Mucosa of rectum (tissue), 2 donors: ENCODE results near the gene PTPRC.

Experiments used
- H3K27ac ChIP-seq, 2 donors: one replicate each; pipeline ENCODE4 v1.7.0; 2013; ENCODE audit warnings: inconsistent platforms in 2 of 2, low read depth in 2 of 2, low read length in 2 of 2
- H3K27me3 ChIP-seq, 2 donors: one replicate each; pipeline ENCODE4 v1.7.0; 2013; ENCODE audit warnings: low read length in 2 of 2; ENCODE audit not compliant: control insufficient read depth in 2 of 2, insufficient read depth in 2 of 2
- H3K36me3 ChIP-seq, 2 donors: one replicate each; pipeline ENCODE4 v1.7.0; 2013; ENCODE audit warnings: low read length in 2 of 2; ENCODE audit not compliant: control insufficient read depth in 2 of 2, insufficient read depth in 2 of 2
- H3K4me1 ChIP-seq, 2 donors: one replicate each; pipeline ENCODE4 v1.7.0; 2013; ENCODE audit warnings: low read length in 2 of 2, mild to moderate bottlenecking in 1 of 2; ENCODE audit not compliant: control insufficient read depth in 2 of 2, insufficient read depth in 2 of 2
- H3K4me3 ChIP-seq, 2 donors: one replicate each; pipeline ENCODE4 v1.7.0; 2013; ENCODE audit warnings: low read length in 2 of 2
- H3K9ac ChIP-seq, 2 donors: one replicate each; pipeline ENCODE4 v1.7.0; 2013; ENCODE audit warnings: low read length in 2 of 2, low read depth in 1 of 2, mild to moderate bottlenecking in 1 of 2
- H3K9me3 ChIP-seq, 2 donors: one replicate each; pipeline ENCODE4 v1.7.0; 2013; ENCODE audit warnings: low read length in 2 of 2; ENCODE audit not compliant: control insufficient read depth in 2 of 2
- donor health status: healthy.
- donor health status: Normal muscosa, but diverticular disease.

Gene PTPRC

GRCh38 chr1:198640174-198640573, 1.3 kb downstream of the PTPRC start:
- no peaks in the 10 kb centered on the region for H3K9me3 ChIP-seq
- H3K4me3 ChIP-seq: peak overlapping the region; percentile 30 to 64
- H3K4me1 ChIP-seq: no peaks in the 10 kb centered on the region
- H3K36me3 ChIP-seq: no peaks in the 10 kb centered on the region
- peak overlapping the region in 1 of 2 donors; percentile 63 for H3K9ac ChIP-seq
- no peaks in the 10 kb centered on the region for H3K27me3 ChIP-seq
- peak overlapping the region in 1 of 2 donors; percentile 19 for H3K27ac ChIP-seq

- H3K27me3 ChIP-seq: no peaks in the 10 kb centered on the region
- H3K9me3 ChIP-seq: no peaks in the 10 kb centered on the region
- no peaks in the 10 kb centered on the region for H3K4me1 ChIP-seq
- H3K27ac ChIP-seq: peak overlapping the region; percentile 5 to 47
- no peaks in the 10 kb centered on the region for H3K36me3 ChIP-seq
- H3K4me3 ChIP-seq: peak overlapping the region in 1 of 2 donors; percentile 64
- H3K9ac ChIP-seq: peak overlapping the region; percentile 38 to 47
Observed at GRCh38 chr1:198641501-198641900, 2.7 kb downstream of the PTPRC start.

GRCh38 chr1:198641966-198642668, 3.3 kb downstream of the PTPRC start:
- Histone ChIP-seq H3K36me3 (no peaks in the 10 kb centered on the region), H3K4me3 (peak overlapping the region in 1 of 2 donors; percentile 64), H3K9me3 (no peaks in the 10 kb centered on the region), H3K9ac (peak overlapping the region in 1 of 2 donors; percentile 38), H3K27ac (peak overlapping the region in 1 of 2 donors; percentile 5), H3K4me1 (no peaks in the 10 kb centered on the region), H3K27me3 (no peaks in the 10 kb centered on the region)

GRCh38 chr1:198642983-198643382, 4.1 kb downstream of the PTPRC start:
- Histone ChIP-seq H3K27me3 (no peaks in the 10 kb centered on the region), H3K36me3 (no peaks in the 10 kb centered on the region), H3K4me3 (peak overlapping the region in 1 of 2 donors; percentile 23), H3K9ac (no peak overlapping the region), H3K9me3 (no peaks in the 10 kb centered on the region), H3K27ac (no peak overlapping the region), H3K4me1 (no peaks in the 10 kb centered on the region)

GRCh38 chr1:198643808-198644207, 5.0 kb downstream of the PTPRC start:
- Histone ChIP-seq H3K9ac (no peak overlapping the region), H3K4me1 (no peaks in the 10 kb centered on the region), H3K27ac (no peak overlapping the region), H3K9me3 (no peaks in the 10 kb centered on the region), H3K27me3 (no peaks in the 10 kb centered on the region), H3K36me3 (no peaks in the 10 kb centered on the region), H3K4me3 (peak overlapping the region in 1 of 2 donors; percentile 23)

GRCh38 chr1:198647055-198647454, 8.2 kb downstream of the PTPRC start:
- Histone ChIP-seq H3K27me3 (no peaks in the 10 kb centered on the region), H3K36me3 (no peaks in the 10 kb centered on the region), H3K9ac (no peak overlapping the region), H3K4me3 (no peak overlapping the region), H3K9me3 (no peaks in the 10 kb centered on the region), H3K4me1 (no peaks in the 10 kb centered on the region), H3K27ac (no peak overlapping the region)

- no peaks in the 10 kb centered on the region for H3K27me3 ChIP-seq
- no peaks in the 10 kb centered on the region for H3K9me3 ChIP-seq
- no peak overlapping the region for H3K9ac ChIP-seq
- H3K4me1 ChIP-seq: no peaks in the 10 kb centered on the region
- no peaks in the 10 kb centered on the region for H3K36me3 ChIP-seq
- H3K27ac ChIP-seq: no peak overlapping the region
- no peak overlapping the region for H3K4me3 ChIP-seq
Observed at GRCh38 chr1:198648592-198648991, 9.8 kb downstream of the PTPRC start.

GRCh38 chr1:198649232-198649967, 10.6 kb downstream of the PTPRC start:
- H3K4me1 ChIP-seq: no peaks in the 10 kb centered on the region
- peak overlapping the region in 1 of 2 donors; percentile 10 for H3K4me3 ChIP-seq
- H3K9me3 ChIP-seq: no peaks in the 10 kb centered on the region
- H3K36me3 ChIP-seq: no peaks in the 10 kb centered on the region
- no peaks in the 10 kb centered on the region for H3K27me3 ChIP-seq
- no peak overlapping the region for H3K27ac ChIP-seq
- H3K9ac ChIP-seq: no peak overlapping the region

GRCh38 chr1:198649968-198650338, 11.1 kb downstream of the PTPRC start:
- Histone ChIP-seq H3K4me1 (no peaks in the 10 kb centered on the region), H3K9ac (no peak overlapping the region), H3K36me3 (no peaks in the 10 kb centered on the region), H3K27ac (no peak overlapping the region), H3K9me3 (no peaks in the 10 kb centered on the region), H3K4me3 (no peak overlapping the region), H3K27me3 (no peaks in the 10 kb centered on the region)

- no peak overlapping the region for H3K27ac ChIP-seq
- H3K4me3 ChIP-seq: no peak overlapping the region
- H3K9me3 ChIP-seq: no peaks in the 10 kb centered on the region
- no peak overlapping the region for H3K9ac ChIP-seq
- H3K36me3 ChIP-seq: no peaks in the 10 kb centered on the region
- no peaks in the 10 kb centered on the region for H3K27me3 ChIP-seq
- peaks cover 0 to under 1% of the 10 kb centered on the region in 2 donors for H3K4me1 ChIP-seq
Observed at GRCh38 chr1:198650506-198650905, 11.7 kb downstream of the PTPRC start.
